Right atrium auricular region (tissue), 2 donors: Measurements from ENCODE around the gene POLE. TPM values are rescaled to one million over a fixed set of nuclear protein-coding genes. Genes with fewer than 3 reads are reported as not detected.

Experiments
- DNase-seq: peaks from one replicate; pipeline ENCODE4 v3.0.0-alpha.2; 2019; ENCODE audit warnings: low spot score
- H3K27ac ChIP-seq, 2 donors: fragments of 200-600 bp; sonication (generic); 1 replicate in 1 of 2; 2 replicates in 1 of 2; pipeline ENCODE4 v1.5.1; 2016 to 2019
- H3K27me3 ChIP-seq, 2 donors: fragments of 200-600 bp; sonication (generic); one replicate each; pipeline versions ENCODE4 v1.5.1 to v1.6.0; 2017 to 2019
- H3K36me3 ChIP-seq: fragments of 200-600 bp; sonication (generic); one replicate; pipeline ENCODE4 v1.5.1; 2016
- H3K4me1 ChIP-seq, 2 donors: fragments of 200-600 bp; sonication (generic); one replicate each; pipeline versions ENCODE4 v1.5.1 to v1.6.0; 2017 to 2019
- H3K4me3 ChIP-seq, 2 donors: fragments of 200-600 bp; sonication (generic); 1 replicate in 1 of 2; 2 replicates in 1 of 2; pipeline ENCODE4 v1.5.1; 2017 to 2019; ENCODE audit warnings: mild to moderate bottlenecking in 1 of 2, moderate library complexity in 1 of 2
- H3K9me3 ChIP-seq, 2 donors: fragments of 200-600 bp; sonication (generic); one replicate each; pipeline ENCODE4 v1.5.1; 2019
- total RNA-seq, 2 donors: library from RNA; depleted of rRNA; stranded (reverse); fragments of >200 nt; gene quantifications; one replicate each; pipeline ENCODE4 v1.1.0, GENCODE V29; 2016
- TF ChIP-seq, protein P1 (sequence below), 2 donors: fragments of 200-600 bp; sonication (generic); IDR thresholded peaks; one replicate each; pipeline ENCODE4 v1.5.1; 2019; ENCODE audit warnings: antibody characterized with exemption in 2 of 2

POLE gene
- total RNA-seq, 2 donors from 2014 or later, result 10.2 to 13.9 TPM

DNA sequence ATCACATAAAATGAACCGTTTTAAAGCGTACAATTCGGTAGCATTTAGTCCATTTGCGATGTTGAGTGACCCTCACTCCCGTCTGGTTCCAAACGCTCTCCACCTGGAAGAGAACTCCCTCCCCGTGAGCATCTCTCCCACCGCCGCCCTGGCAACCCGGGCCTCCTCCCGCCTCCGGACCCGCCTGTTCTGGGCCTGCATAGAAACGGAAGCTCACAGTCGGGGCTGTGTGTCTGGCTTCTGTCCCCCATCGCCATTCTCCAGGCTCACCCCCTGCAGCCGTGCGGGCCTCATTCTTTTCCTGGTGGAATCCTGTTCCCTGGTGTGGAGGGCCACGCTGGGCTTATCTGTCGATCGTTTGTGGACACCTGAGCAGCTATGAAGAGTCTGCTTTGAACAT, 94.1 kb downstream of the POLE start:
- no peak for DNase-seq
- no peaks in the 10 kb centered on the region for H3K36me3 ChIP-seq
- no peak overlapping the region for H3K4me3 ChIP-seq
- H3K27me3 ChIP-seq, result no peaks in the 10 kb centered on the region
- H3K4me1 ChIP-seq, result peaks cover 0 to 9% of the 10 kb centered on the region in 2 donors
- H3K27ac ChIP-seq, result no peak overlapping the region
- peaks cover 0 to 8% of the 10 kb centered on the region in 2 donors for H3K9me3 ChIP-seq
- TF ChIP-seq, protein P1, sequence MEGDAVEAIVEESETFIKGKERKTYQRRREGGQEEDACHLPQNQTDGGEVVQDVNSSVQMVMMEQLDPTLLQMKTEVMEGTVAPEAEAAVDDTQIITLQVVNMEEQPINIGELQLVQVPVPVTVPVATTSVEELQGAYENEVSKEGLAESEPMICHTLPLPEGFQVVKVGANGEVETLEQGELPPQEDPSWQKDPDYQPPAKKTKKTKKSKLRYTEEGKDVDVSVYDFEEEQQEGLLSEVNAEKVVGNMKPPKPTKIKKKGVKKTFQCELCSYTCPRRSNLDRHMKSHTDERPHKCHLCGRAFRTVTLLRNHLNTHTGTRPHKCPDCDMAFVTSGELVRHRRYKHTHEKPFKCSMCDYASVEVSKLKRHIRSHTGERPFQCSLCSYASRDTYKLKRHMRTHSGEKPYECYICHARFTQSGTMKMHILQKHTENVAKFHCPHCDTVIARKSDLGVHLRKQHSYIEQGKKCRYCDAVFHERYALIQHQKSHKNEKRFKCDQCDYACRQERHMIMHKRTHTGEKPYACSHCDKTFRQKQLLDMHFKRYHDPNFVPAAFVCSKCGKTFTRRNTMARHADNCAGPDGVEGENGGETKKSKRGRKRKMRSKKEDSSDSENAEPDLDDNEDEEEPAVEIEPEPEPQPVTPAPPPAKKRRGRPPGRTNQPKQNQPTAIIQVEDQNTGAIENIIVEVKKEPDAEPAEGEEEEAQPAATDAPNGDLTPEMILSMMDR (IDR thresholded peaks at IDR 0.05), result no peak

DNA sequence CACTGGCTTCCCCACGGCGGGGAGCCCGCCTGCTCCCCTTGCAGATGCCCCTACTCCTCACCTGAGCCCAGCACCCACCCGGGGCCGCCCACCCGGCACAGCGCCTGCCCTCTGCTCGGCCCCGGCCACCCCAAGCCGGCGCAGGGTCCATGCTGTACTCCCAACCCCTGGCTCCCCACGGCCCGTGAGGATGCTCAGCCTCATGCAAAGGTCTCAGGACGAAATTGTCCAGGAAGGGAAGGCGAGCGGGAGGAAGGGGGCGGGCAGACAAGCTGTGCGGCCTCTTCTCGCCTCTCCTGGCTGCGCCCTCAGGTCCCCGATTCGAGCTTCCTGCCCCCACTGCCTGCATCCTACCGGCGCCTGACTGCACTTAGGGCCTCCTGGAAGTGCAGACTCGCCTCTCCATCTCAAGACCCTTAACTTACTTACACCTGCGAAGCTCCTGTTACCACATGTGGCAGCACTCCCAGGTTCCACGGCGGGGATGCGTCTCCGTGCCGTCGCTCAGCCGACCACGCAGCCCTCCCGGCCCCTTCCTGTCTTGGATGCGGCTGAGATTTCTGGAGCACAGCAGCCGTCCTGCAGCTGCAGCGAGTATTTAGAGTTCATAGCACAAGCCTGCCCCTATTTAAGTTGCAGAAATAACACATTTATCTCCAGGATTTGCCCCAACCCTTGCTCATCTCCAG, 94.7 kb downstream of the POLE start:
- peaks cover 0 to 6% of the 10 kb centered on the region in 2 donors for H3K4me1 ChIP-seq
- no peaks in the 10 kb centered on the region for H3K27me3 ChIP-seq
- no peak for DNase-seq
- TF ChIP-seq, protein P1 (IDR thresholded peaks at IDR 0.05), result no peak
- no peak overlapping the region for H3K27ac ChIP-seq
- no peak overlapping the region for H3K4me3 ChIP-seq
- H3K36me3 ChIP-seq, result no peaks in the 10 kb centered on the region
- H3K9me3 ChIP-seq, result peaks cover 0 to 8% of the 10 kb centered on the region in 2 donors

DNA sequence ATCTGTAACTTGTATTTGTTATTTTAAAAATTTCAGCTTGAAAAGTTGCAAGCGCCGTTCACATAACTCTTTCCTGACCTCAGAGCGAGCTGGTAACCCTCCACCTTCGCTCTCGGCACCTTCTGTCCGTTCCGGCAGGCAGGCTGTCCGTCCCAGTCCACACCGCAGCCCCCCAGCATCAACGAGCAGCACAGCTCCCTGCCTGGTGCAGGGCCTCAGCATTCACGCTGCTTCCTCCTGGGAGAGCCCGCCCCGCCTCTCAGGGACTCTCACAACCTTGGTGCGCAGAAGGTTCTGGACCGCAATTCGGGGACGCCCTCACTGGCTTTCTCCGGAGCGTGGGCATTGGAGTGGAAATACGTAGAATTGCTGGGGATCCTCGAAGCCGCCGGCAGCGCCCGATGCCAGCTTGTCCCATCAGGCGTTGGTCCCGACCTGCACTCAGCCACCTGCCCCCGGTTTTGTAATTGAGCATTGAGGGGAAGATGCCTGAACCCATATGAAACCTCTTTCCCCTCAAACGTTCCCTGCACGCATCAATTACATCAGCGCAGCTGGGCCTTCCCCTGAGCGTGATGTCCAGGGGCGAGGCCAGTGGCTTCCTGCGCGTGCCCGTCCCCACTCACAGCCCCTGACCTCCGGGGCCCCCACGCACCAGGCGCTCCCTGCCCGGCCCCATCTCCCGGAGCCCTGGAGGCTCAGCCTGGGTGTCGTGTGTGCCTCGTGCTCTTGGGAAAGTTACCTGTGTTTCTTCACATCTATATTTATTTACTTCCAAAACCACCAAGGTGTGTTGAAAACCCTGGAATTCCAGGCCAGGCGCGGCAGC, 95.8 kb downstream of the POLE start:
- H3K27me3 ChIP-seq, result no peaks in the 10 kb centered on the region
- TF ChIP-seq, protein P1 (IDR thresholded peaks at IDR 0.05), result no peak
- DNase-seq, result no peak
- H3K4me1 ChIP-seq, result peaks cover 0 to 5% of the 10 kb centered on the region in 2 donors
- no peaks in the 10 kb centered on the region for H3K36me3 ChIP-seq
- H3K4me3 ChIP-seq, result no peak overlapping the region
- H3K9me3 ChIP-seq, result peaks cover 0 to 8% of the 10 kb centered on the region in 2 donors
- H3K27ac ChIP-seq, result no peak overlapping the region

DNA sequence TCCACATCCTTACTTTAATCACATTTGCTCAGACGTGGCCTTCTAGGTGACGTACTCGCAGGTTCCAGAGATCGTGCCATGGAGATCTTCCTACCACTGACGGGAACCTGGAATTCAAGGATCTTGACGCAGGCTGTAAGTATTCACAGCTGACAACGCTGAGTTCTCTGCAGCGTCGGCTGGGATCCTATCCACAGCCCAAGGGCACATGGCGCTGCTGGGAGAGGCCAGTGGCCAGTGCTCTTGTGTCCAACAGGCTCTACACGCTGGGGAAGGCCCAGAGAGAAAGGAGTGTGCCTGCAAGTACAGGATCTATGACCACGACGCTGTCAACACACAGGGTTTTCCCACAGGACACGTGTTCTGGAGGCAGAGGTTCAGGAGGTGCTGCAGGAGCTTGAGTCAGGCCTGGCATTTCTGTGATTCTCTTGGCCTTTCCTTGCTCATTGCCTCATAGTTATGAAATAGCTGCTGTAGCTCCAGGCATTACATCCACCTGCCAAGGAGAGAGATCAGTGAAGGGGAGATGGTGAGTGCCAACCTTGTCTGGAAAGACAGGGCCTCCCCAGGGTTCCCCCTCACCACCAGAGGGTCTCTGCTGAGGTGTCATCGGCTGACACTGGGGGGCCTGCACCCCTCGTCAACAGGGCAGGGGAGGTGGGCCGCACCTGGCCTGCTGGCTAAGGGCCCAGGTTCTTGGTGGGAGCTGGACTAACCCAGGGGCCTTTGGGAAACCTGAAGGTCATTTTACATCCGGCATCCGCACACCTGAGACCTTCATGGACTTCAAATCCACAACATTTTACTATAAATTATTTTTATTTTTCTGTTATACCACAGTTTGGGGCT, 98.1 kb downstream of the POLE start:
- peaks cover 0 to 5% of the 10 kb centered on the region in 2 donors for H3K4me1 ChIP-seq
- H3K36me3 ChIP-seq, result no peaks in the 10 kb centered on the region
- no peaks in the 10 kb centered on the region for H3K27me3 ChIP-seq
- no peak overlapping the region for H3K27ac ChIP-seq
- peaks cover 0 to 8% of the 10 kb centered on the region in 2 donors for H3K9me3 ChIP-seq
- no peak overlapping the region for H3K4me3 ChIP-seq
- TF ChIP-seq, protein P1 (IDR thresholded peaks at IDR 0.05), result no peak
- DNase-seq, result no peak

DNA sequence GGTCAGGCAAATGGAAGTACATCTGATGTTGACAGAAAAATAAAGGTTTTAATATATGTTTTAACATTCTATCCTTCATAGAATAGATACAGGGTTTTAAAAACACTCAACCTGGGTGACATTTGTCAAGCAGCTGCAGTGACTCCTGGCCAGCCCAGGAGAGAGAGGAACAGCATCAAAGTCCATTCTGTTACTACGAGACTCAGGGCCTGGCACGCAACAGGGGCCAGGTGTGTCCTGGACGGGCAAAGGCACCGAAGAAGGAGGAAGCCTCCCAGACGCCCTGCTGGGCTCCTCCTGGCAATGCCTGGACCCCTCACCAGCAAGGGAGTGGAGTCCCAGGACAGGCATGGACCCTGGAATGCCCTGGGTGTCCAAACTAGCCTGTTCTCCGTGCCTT, 98.8 kb downstream of the POLE start:
- H3K27ac ChIP-seq, result no peak overlapping the region
- no peaks in the 10 kb centered on the region for H3K27me3 ChIP-seq
- no peaks in the 10 kb centered on the region for H3K36me3 ChIP-seq
- peaks cover 0 to 8% of the 10 kb centered on the region in 2 donors for H3K9me3 ChIP-seq
- H3K4me3 ChIP-seq, result no peak overlapping the region
- TF ChIP-seq, protein P1 (IDR thresholded peaks at IDR 0.05), result no peak
- no peak for DNase-seq
- H3K4me1 ChIP-seq, result peaks cover 0 to under 1% of the 10 kb centered on the region in 2 donors
